ENCODE results near the gene NOS1AP.

Gene NOS1AP

GRCh38 chr1:162185314-162186025, 116.0 kb downstream of the NOS1AP start:
- no peak for DNase-seq (ENCODE audit: extremely low read depth, insufficient read length)
- Histone ChIP-seq H3K36me3 (ENCODE audit: control insufficient read depth, insufficient read depth, low read length) (no peaks in the 10 kb centered on the region), H3K27me3 (replicated peaks; ENCODE audit: control insufficient read depth, insufficient read depth, low read length) (no peaks in the 10 kb centered on the region), H3K4me3 (replicated peaks; ENCODE audit: low read depth, low read length) (no peak overlapping the region)
- TF ChIP-seq, protein P1, sequence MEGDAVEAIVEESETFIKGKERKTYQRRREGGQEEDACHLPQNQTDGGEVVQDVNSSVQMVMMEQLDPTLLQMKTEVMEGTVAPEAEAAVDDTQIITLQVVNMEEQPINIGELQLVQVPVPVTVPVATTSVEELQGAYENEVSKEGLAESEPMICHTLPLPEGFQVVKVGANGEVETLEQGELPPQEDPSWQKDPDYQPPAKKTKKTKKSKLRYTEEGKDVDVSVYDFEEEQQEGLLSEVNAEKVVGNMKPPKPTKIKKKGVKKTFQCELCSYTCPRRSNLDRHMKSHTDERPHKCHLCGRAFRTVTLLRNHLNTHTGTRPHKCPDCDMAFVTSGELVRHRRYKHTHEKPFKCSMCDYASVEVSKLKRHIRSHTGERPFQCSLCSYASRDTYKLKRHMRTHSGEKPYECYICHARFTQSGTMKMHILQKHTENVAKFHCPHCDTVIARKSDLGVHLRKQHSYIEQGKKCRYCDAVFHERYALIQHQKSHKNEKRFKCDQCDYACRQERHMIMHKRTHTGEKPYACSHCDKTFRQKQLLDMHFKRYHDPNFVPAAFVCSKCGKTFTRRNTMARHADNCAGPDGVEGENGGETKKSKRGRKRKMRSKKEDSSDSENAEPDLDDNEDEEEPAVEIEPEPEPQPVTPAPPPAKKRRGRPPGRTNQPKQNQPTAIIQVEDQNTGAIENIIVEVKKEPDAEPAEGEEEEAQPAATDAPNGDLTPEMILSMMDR (IDR thresholded peaks at IDR 0.05; ENCODE audit: insufficient read depth, low read length, poor library complexity, severe bottlenecking): no peak

DNA sequence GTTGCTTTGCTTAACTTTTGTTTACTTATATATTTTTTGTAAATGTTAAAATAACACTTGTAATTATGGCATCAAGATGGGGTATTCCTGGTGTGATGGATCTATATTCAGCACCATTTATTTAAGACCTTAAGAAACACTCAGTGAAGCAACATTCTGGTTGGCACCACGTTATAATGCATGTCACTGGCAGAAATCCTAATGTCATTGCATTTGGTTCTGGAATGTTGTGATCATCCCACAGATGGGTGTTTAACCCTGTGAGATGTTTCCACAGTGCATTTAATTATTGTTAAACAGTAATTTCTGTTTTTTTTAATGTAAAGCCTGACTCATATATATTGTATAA, 116.5 kb downstream of the NOS1AP start:
- TF ChIP-seq, protein P1 (IDR thresholded peaks at IDR 0.05; ENCODE audit: insufficient read depth, low read length, poor library complexity, severe bottlenecking): no peak
- no peaks in the 10 kb centered on the region for H3K27me3 ChIP-seq (replicated peaks; ENCODE audit: control insufficient read depth, insufficient read depth, low read length)
- DNase-seq (ENCODE audit: extremely low read depth, insufficient read length): no peak
- H3K36me3 ChIP-seq (ENCODE audit: control insufficient read depth, insufficient read depth, low read length): no peaks in the 10 kb centered on the region
- H3K4me3 ChIP-seq (replicated peaks; ENCODE audit: low read depth, low read length): no peak overlapping the region

- Histone ChIP-seq H3K36me3 (ENCODE audit: control insufficient read depth, insufficient read depth, low read length) (no peaks in the 10 kb centered on the region), H3K27me3 (replicated peaks; ENCODE audit: control insufficient read depth, insufficient read depth, low read length) (no peaks in the 10 kb centered on the region), H3K4me3 (replicated peaks; ENCODE audit: low read depth, low read length) (no peak overlapping the region)
- TF ChIP-seq, protein P1 (IDR thresholded peaks at IDR 0.05; ENCODE audit: insufficient read depth, low read length, poor library complexity, severe bottlenecking): no peak
- DNase-seq (ENCODE audit: extremely low read depth, insufficient read length): no peak
Observed at GRCh38 chr1:162186406-162186805, 116.9 kb downstream of the NOS1AP start.

- TF ChIP-seq, protein P1 (IDR thresholded peaks at IDR 0.05; ENCODE audit: insufficient read depth, low read length, poor library complexity, severe bottlenecking): no peak
- Histone ChIP-seq H3K4me3 (replicated peaks; ENCODE audit: low read depth, low read length) (no peak overlapping the region), H3K36me3 (ENCODE audit: control insufficient read depth, insufficient read depth, low read length) (no peaks in the 10 kb centered on the region), H3K27me3 (replicated peaks; ENCODE audit: control insufficient read depth, insufficient read depth, low read length) (no peaks in the 10 kb centered on the region)
- DNase-seq (ENCODE audit: extremely low read depth, insufficient read length): no peak
Observed at GRCh38 chr1:162187687-162188276, 118.3 kb downstream of the NOS1AP start.

- Histone ChIP-seq H3K27me3 (replicated peaks; ENCODE audit: control insufficient read depth, insufficient read depth, low read length) (no peaks in the 10 kb centered on the region), H3K4me3 (replicated peaks; ENCODE audit: low read depth, low read length) (no peak overlapping the region), H3K36me3 (ENCODE audit: control insufficient read depth, insufficient read depth, low read length) (no peaks in the 10 kb centered on the region)
- TF ChIP-seq, protein P1 (IDR thresholded peaks at IDR 0.05; ENCODE audit: insufficient read depth, low read length, poor library complexity, severe bottlenecking): no peak
- DNase-seq (ENCODE audit: extremely low read depth, insufficient read length): no peak
Observed at GRCh38 chr1:162189345-162189744, 119.9 kb downstream of the NOS1AP start.
